ENCODE measurements around the gene KLF6.

The KLF6 gene

DNA sequence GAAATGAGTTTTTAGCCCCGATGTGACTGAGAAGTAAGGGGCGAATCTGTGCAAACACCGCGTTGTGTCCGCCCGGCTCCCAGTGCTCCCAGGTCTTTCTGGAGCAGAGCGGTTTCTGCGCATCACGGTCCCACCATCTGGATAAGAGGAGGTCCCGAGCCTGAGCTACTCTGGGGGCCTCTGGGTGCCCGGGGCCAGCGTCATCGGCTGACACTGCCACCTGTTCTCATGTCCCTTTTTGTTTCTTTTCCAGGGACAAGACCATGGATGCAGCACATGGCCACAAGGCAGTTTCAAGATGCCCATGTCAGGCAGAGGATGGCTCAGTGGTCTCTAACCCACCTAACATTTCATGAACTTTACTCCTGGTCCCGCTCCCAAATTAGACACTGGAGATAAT is 24.9 kb downstream of the KLF6 start:
- Histone ChIP-seq H3K9ac (ENCODE audit: low read length) (no peak overlapping the region), H3K27me3 (ENCODE audit: control insufficient read depth in 1 of 2, insufficient read depth in 1 of 2, low read length in 2 of 2) (peaks cover 0 to 11% of the 10 kb centered on the region in 2 experiments), H3K79me1 (replicated peaks; ENCODE audit: low read length, poor library complexity, severe bottlenecking) (no peaks in the 10 kb centered on the region), H3K27ac (ENCODE audit: low read length, poor library complexity, severe bottlenecking) (no peak overlapping the region), H3K4me1 (ENCODE audit: control insufficient read depth, insufficient read depth, low read depth, low read length) (peaks cover 25% of the 10 kb centered on the region), H4K91ac (ENCODE audit: low read length) (no peak overlapping the region), H2BK5ac (ENCODE audit: low read depth, low read length, poor library complexity, severe bottlenecking) (no peak overlapping the region), H2BK12ac (ENCODE audit: low read length in 2 of 2) (no peak overlapping the region), H2BK120ac (ENCODE audit: low read depth, low read length) (no peak overlapping the region), H3K9me3 (ENCODE audit: control insufficient read depth, low read length) (no peaks in the 10 kb centered on the region), H2BK15ac (ENCODE audit: low read depth, poor library complexity, severe bottlenecking) (no peak overlapping the region), H3K18ac (ENCODE audit: low read depth in 1 of 2, low read length in 2 of 2) (no peak overlapping the region), H3K4ac (ENCODE audit: low read depth in 1 of 2, low read length in 2 of 2) (no peak overlapping the region), H3K23ac (ENCODE audit: low read length in 2 of 2) (no peak overlapping the region), H4K8ac (ENCODE audit: low read length) (no peak overlapping the region), H3K14ac (ENCODE audit: low read length in 2 of 2) (no peak overlapping the region), H2AFZ (ENCODE audit: low read depth, low read length) (no peak overlapping the region), H3K4me3 (ENCODE audit: insufficient read depth in 1 of 2, low read depth in 1 of 2, low read length in 2 of 2) (no peak overlapping the region), H3K4me2 (ENCODE audit: low read length, poor library complexity, severe bottlenecking) (no peak overlapping the region), H3K36me3 (ENCODE audit: control insufficient read depth in 1 of 2, insufficient read depth in 2 of 2, low read depth in 1 of 2, low read length in 2 of 2) (no peaks in the 10 kb centered on the region), H2AK5ac (ENCODE audit: low read length, severe bottlenecking) (peak overlapping the region; percentile 73)
- WGBS: 98% methylated on average over 13 of the region's 14 CpGs
- DNase-seq: no peak

GRCh38 chr10:3759397-3759796 is 25.6 kb downstream of the KLF6 start:
- Histone ChIP-seq H4K8ac (ENCODE audit: low read length) (no peak overlapping the region), H2BK5ac (ENCODE audit: low read depth, low read length, poor library complexity, severe bottlenecking) (no peak overlapping the region), H3K9me3 (ENCODE audit: control insufficient read depth, low read length) (no peaks in the 10 kb centered on the region), H3K27ac (ENCODE audit: low read length, poor library complexity, severe bottlenecking) (no peak overlapping the region), H3K4ac (ENCODE audit: low read depth in 1 of 2, low read length in 2 of 2) (no peak overlapping the region), H2AK5ac (ENCODE audit: low read length, severe bottlenecking) (peak overlapping the region; percentile 73), H3K23ac (ENCODE audit: low read length in 2 of 2) (no peak overlapping the region), H2BK12ac (ENCODE audit: low read length in 2 of 2) (no peak overlapping the region), H3K9ac (ENCODE audit: low read length) (no peak overlapping the region), H2AFZ (ENCODE audit: low read depth, low read length) (no peak overlapping the region), H3K18ac (ENCODE audit: low read depth in 1 of 2, low read length in 2 of 2) (no peak overlapping the region), H3K36me3 (ENCODE audit: control insufficient read depth in 1 of 2, insufficient read depth in 2 of 2, low read depth in 1 of 2, low read length in 2 of 2) (no peaks in the 10 kb centered on the region), H2BK120ac (ENCODE audit: low read depth, low read length) (no peak overlapping the region), H3K79me1 (replicated peaks; ENCODE audit: low read length, poor library complexity, severe bottlenecking) (no peaks in the 10 kb centered on the region), H3K14ac (ENCODE audit: low read length in 2 of 2) (no peak overlapping the region), H3K4me3 (ENCODE audit: insufficient read depth in 1 of 2, low read depth in 1 of 2, low read length in 2 of 2) (no peak overlapping the region), H3K4me1 (ENCODE audit: control insufficient read depth, insufficient read depth, low read depth, low read length) (peaks cover 27% of the 10 kb centered on the region), H4K91ac (ENCODE audit: low read length) (no peak overlapping the region), H2BK15ac (ENCODE audit: low read depth, poor library complexity, severe bottlenecking) (no peak overlapping the region), H3K4me2 (ENCODE audit: low read length, poor library complexity, severe bottlenecking) (no peak overlapping the region), H3K27me3 (ENCODE audit: control insufficient read depth in 1 of 2, insufficient read depth in 1 of 2, low read length in 2 of 2) (peaks cover 0 to 5% of the 10 kb centered on the region in 2 experiments)
- 89% methylated on average over 2 of the region's 2 CpGs for WGBS
- no peak for DNase-seq

DNA sequence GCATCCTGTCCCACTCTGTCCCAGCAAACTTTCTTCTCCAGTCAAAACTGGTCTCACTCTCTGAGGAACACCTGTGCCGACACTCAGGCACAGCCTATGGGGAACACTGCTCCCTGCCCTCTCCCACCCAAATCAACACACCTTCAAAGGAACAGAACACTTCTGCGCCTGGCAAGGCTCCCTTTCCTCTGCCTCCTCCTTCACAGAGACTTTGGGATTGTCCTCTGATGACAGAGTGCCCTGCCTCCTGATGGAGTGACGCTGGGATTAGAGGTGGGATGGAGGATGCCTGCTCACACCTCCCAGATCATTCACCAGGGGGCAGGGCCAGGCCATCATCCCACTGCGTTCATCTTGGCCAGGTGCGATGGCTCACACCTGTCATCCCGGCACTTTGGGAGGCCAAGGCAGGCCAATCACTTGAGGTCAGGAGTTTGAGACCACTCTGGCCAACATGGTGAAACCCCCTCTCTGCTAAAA is 26.5 kb downstream of the KLF6 start:
- H3K27ac ChIP-seq (ENCODE audit: low read length, poor library complexity, severe bottlenecking): no peak overlapping the region
- H3K27me3 ChIP-seq (ENCODE audit: control insufficient read depth in 1 of 2, insufficient read depth in 1 of 2, low read length in 2 of 2): peaks cover 0 to 5% of the 10 kb centered on the region in 2 experiments
- no peak overlapping the region for H3K4me2 ChIP-seq (ENCODE audit: low read length, poor library complexity, severe bottlenecking)
- H3K4me3 ChIP-seq (ENCODE audit: insufficient read depth in 1 of 2, low read depth in 1 of 2, low read length in 2 of 2): no peak overlapping the region
- H2BK120ac ChIP-seq (ENCODE audit: low read depth, low read length): no peak overlapping the region
- H3K14ac ChIP-seq (ENCODE audit: low read length in 2 of 2): no peak overlapping the region
- H3K18ac ChIP-seq (ENCODE audit: low read depth in 1 of 2, low read length in 2 of 2): no peak overlapping the region
- H4K91ac ChIP-seq (ENCODE audit: low read length): peak overlapping the region; percentile 31
- H3K4me1 ChIP-seq (ENCODE audit: control insufficient read depth, insufficient read depth, low read depth, low read length): peaks cover 27% of the 10 kb centered on the region
- no peak overlapping the region for H3K9ac ChIP-seq (ENCODE audit: low read length)
- H3K9me3 ChIP-seq (ENCODE audit: control insufficient read depth, low read length): no peaks in the 10 kb centered on the region
- H2BK12ac ChIP-seq (ENCODE audit: low read length in 2 of 2): peak overlapping the region in 1 of 2 experiments; percentile 40
- H3K36me3 ChIP-seq (ENCODE audit: control insufficient read depth in 1 of 2, insufficient read depth in 2 of 2, low read depth in 1 of 2, low read length in 2 of 2): no peaks in the 10 kb centered on the region
- no peak overlapping the region for H2AFZ ChIP-seq (ENCODE audit: low read depth, low read length)
- no peak overlapping the region for H2BK15ac ChIP-seq (ENCODE audit: low read depth, poor library complexity, severe bottlenecking)
- no peak overlapping the region for H4K8ac ChIP-seq (ENCODE audit: low read length)
- no peak overlapping the region for H3K23ac ChIP-seq (ENCODE audit: low read length in 2 of 2)
- H2AK5ac ChIP-seq (ENCODE audit: low read length, severe bottlenecking): peak overlapping the region; percentile 76
- no peaks in the 10 kb centered on the region for H3K79me1 ChIP-seq (replicated peaks; ENCODE audit: low read length, poor library complexity, severe bottlenecking)
- 90% methylated on average over 5 of the region's 6 CpGs for WGBS
- no peak for DNase-seq
- H3K4ac ChIP-seq (ENCODE audit: low read depth in 1 of 2, low read length in 2 of 2): no peak overlapping the region
- H2BK5ac ChIP-seq (ENCODE audit: low read depth, low read length, poor library complexity, severe bottlenecking): no peak overlapping the region

DNA sequence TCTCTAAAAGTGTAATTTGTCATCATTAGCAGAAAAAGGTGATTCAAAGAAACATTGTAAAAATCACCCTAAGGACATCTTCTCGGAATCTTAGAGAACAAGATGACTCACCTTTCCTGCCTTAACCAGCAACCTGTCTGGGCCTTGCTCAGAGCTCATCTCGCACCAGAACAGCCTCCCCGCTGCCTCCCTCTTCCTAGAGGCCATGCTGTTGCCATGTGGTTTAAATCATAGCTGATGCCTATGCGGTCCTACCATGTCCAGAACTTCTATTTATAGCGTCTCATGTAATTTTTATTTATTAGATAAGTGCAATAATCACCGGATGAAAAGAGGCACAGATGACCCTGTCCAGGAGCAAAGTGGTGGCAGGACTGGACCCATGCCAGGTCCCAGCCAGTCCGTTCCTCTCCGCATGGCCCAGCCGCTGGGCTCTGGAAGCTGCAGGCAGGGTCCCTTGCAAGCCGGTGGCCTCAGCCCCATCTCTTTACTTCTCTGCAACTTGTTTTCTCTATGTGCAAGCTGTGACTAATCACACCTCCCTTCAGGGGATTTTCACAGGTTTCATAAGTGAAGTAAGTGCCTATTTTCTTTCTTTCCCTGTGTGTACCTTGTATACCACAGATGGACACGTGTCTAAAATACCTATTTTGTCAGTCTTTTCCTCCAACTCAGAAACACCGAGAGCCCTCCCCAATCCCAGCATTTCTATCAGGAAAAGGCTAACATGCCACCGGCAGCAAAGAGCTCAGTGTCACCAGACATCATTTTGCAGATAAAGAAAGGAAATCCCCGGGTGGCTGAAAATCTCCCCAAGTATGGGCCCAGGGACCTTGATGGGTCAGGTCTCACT is 27.1 kb downstream of the KLF6 start:
- Histone ChIP-seq H3K4ac (ENCODE audit: low read depth in 1 of 2, low read length in 2 of 2) (no peak overlapping the region), H3K9me3 (ENCODE audit: control insufficient read depth, low read length) (no peaks in the 10 kb centered on the region), H3K27me3 (ENCODE audit: control insufficient read depth in 1 of 2, insufficient read depth in 1 of 2, low read length in 2 of 2) (peaks cover 0 to 5% of the 10 kb centered on the region in 2 experiments), H2AK5ac (ENCODE audit: low read length, severe bottlenecking) (no peak overlapping the region), H3K4me1 (ENCODE audit: control insufficient read depth, insufficient read depth, low read depth, low read length) (peaks cover 22% of the 10 kb centered on the region), H2BK15ac (ENCODE audit: low read depth, poor library complexity, severe bottlenecking) (no peak overlapping the region), H3K4me2 (ENCODE audit: low read length, poor library complexity, severe bottlenecking) (no peak overlapping the region), H3K9ac (ENCODE audit: low read length) (no peak overlapping the region), H3K36me3 (ENCODE audit: control insufficient read depth in 1 of 2, insufficient read depth in 2 of 2, low read depth in 1 of 2, low read length in 2 of 2) (no peaks in the 10 kb centered on the region), H3K18ac (ENCODE audit: low read depth in 1 of 2, low read length in 2 of 2) (peak overlapping the region in 1 of 2 experiments; percentile 37), H4K91ac (ENCODE audit: low read length) (no peak overlapping the region), H3K27ac (ENCODE audit: low read length, poor library complexity, severe bottlenecking) (peak overlapping the region; percentile 15), H3K4me3 (ENCODE audit: insufficient read depth in 1 of 2, low read depth in 1 of 2, low read length in 2 of 2) (no peak overlapping the region), H2AFZ (ENCODE audit: low read depth, low read length) (no peak overlapping the region), H3K14ac (ENCODE audit: low read length in 2 of 2) (no peak overlapping the region), H3K23ac (ENCODE audit: low read length in 2 of 2) (no peak overlapping the region), H4K8ac (ENCODE audit: low read length) (no peak overlapping the region), H3K79me1 (replicated peaks; ENCODE audit: low read length, poor library complexity, severe bottlenecking) (no peaks in the 10 kb centered on the region), H2BK5ac (ENCODE audit: low read depth, low read length, poor library complexity, severe bottlenecking) (no peak overlapping the region), H2BK12ac (ENCODE audit: low read length in 2 of 2) (peak overlapping the region; percentile 32 to 40), H2BK120ac (ENCODE audit: low read depth, low read length) (no peak overlapping the region)
- DNase-seq: peak; percentile 50
- WGBS: 76% methylated on average over 14 of the region's 14 CpGs

Data from mesenchymal stem cell (in vitro differentiated cells and primary cell).